ENCODE results near the gene GLB1L3. TPM values are rescaled to one million over a fixed set of nuclear protein-coding genes. Genes with fewer than 3 reads are reported as not detected.

The GLB1L3 gene
- total and polyA plus RNA-seq, 2 experiments from 2014 or later = 0.17 TPM; not detected in 1

DNA sequence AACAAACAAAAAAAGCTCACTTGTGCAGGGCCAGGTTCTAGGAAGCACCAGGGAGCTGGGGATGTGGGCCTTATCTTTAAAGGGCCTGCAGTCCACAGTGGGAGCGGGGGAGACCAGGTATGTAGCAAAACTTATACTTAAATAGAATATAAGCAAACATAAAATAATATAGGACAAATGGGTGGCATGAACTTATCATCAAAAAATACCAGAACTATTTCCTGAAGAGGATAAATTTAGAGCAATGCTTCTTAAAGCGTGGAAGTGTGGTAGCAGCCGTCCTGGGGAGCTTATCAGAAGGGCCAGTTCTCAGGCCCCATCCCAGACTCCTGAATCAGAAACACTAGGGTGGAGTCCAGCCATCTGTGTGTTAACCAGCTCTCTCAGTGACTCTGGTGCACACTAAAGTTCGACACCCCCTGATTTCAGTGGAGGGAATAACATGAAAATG is 42.4 kb upstream of the GLB1L3 start:
- Histone ChIP-seq H3K9me3 (ENCODE audit: low read depth) (no peaks in the 10 kb centered on the region), H3K27ac (no peak overlapping the region), H3K4me1 (ENCODE audit: insufficient read depth) (no peaks in the 10 kb centered on the region), H4K20me1 (ENCODE audit: insufficient read depth, poor library complexity, severe bottlenecking) (peaks cover 3% of the 10 kb centered on the region), H3K9me2 (replicated peaks; ENCODE audit: insufficient read depth) (no peaks in the 10 kb centered on the region), H3K27me3 (no peaks in the 10 kb centered on the region), H2AFZ (no peak overlapping the region), H3K36me3 (replicated peaks; ENCODE audit: insufficient read depth, low read depth) (no peaks in the 10 kb centered on the region), H3K79me2 (peaks cover 28% of the 10 kb centered on the region), H3K4me2 (no peak overlapping the region), H3K4me3 (no peak overlapping the region)
- WGBS (ENCODE audit: low lambda C conversion rate, missing lambda C conversion rate) = 92% methylated on average over 4 of the region's 4 CpGs
- no peak for TF ChIP-seq EZH2 (IDR thresholded peaks at IDR 0.05; ENCODE audit: borderline replicate concordance)
- TF ChIP-seq, protein P1, sequence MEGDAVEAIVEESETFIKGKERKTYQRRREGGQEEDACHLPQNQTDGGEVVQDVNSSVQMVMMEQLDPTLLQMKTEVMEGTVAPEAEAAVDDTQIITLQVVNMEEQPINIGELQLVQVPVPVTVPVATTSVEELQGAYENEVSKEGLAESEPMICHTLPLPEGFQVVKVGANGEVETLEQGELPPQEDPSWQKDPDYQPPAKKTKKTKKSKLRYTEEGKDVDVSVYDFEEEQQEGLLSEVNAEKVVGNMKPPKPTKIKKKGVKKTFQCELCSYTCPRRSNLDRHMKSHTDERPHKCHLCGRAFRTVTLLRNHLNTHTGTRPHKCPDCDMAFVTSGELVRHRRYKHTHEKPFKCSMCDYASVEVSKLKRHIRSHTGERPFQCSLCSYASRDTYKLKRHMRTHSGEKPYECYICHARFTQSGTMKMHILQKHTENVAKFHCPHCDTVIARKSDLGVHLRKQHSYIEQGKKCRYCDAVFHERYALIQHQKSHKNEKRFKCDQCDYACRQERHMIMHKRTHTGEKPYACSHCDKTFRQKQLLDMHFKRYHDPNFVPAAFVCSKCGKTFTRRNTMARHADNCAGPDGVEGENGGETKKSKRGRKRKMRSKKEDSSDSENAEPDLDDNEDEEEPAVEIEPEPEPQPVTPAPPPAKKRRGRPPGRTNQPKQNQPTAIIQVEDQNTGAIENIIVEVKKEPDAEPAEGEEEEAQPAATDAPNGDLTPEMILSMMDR (IDR thresholded peaks at IDR 0.05; ENCODE audit: poor library complexity) = no peak
- TF ChIP-seq EZH2phosphoT487 (IDR thresholded peaks at IDR 0.05; ENCODE audit: low read depth, severe bottlenecking, unreplicated experiment) = no peak
- no peak for DNase-seq (ENCODE audit: low spot score)

DNA sequence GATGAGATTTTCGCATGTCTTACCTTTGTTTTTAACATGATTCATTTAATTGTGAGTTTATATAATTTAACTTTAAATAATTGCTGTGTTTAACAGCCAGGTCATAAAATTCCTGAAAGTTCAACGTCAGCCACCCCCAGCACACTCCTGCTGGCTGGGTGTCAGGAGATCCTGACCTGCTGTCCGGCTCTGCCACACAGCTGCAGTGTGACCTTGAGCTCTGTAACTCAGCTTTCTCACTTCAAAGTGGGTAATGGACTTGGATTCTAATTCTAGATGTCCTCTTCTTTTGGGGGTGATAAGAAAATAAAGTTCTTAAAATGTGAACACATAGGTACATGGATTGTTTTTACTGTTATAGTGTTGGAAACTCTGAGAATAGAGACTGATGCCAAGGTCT is 40.8 kb upstream of the GLB1L3 start:
- Histone ChIP-seq H3K4me3 (no peak overlapping the region), H3K27me3 (no peaks in the 10 kb centered on the region), H3K4me2 (no peak overlapping the region), H2AFZ (no peak overlapping the region), H3K27ac (no peak overlapping the region), H3K36me3 (replicated peaks; ENCODE audit: insufficient read depth, low read depth) (no peaks in the 10 kb centered on the region), H4K20me1 (ENCODE audit: insufficient read depth, poor library complexity, severe bottlenecking) (no peaks in the 10 kb centered on the region), H3K9me3 (ENCODE audit: low read depth) (no peaks in the 10 kb centered on the region), H3K9me2 (replicated peaks; ENCODE audit: insufficient read depth) (no peaks in the 10 kb centered on the region), H3K4me1 (ENCODE audit: insufficient read depth) (no peaks in the 10 kb centered on the region), H3K79me2 (peaks cover 11% of the 10 kb centered on the region)
- DNase-seq (ENCODE audit: low spot score) = no peak
- TF ChIP-seq, protein P1 (IDR thresholded peaks at IDR 0.05; ENCODE audit: poor library complexity) = no peak
- TF ChIP-seq EZH2phosphoT487 (IDR thresholded peaks at IDR 0.05; ENCODE audit: low read depth, severe bottlenecking, unreplicated experiment) = no peak
- no peak for TF ChIP-seq EZH2 (IDR thresholded peaks at IDR 0.05; ENCODE audit: borderline replicate concordance)
- WGBS (ENCODE audit: low lambda C conversion rate, missing lambda C conversion rate) = 88% methylated on average over 3 of the region's 3 CpGs

DNA sequence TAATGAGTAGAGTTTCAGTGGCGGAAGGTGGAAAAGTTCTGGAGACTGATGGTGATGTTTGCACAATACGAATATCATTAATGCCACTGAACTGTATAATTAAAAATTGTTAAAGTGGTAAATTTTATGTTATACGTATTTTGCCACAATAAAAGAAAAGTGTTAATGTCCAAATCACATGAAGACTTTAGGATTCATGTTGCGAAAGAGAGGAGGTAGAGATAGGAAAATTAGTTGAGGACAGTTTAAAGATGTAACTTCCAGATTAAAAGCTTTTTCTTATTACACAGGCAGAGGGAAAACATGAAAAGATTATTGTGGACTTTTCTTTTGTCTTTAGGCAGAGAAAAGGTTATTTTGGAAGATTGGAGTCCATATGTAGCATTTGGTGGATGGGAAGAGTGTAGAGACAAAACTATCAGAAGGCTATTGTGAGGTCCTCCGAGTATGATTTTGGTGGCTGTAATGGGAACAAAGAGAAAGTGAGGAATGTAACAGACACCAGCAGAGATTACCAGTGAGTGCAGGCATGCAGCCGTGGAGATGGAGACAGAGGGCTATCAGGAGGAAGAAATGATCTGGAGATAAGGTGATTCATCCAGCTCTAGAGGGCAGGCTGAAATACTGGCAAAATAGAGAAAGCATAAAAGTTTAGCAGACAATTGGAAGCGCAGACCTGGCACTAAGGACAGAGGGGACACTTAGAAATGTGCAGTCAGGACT is 39.2 kb upstream of the GLB1L3 start:
- Histone ChIP-seq H3K27me3 (no peaks in the 10 kb centered on the region), H3K4me1 (ENCODE audit: insufficient read depth) (no peaks in the 10 kb centered on the region), H3K9me2 (replicated peaks; ENCODE audit: insufficient read depth) (no peaks in the 10 kb centered on the region), H3K4me3 (no peak overlapping the region), H3K9me3 (ENCODE audit: low read depth) (no peaks in the 10 kb centered on the region), H3K36me3 (replicated peaks; ENCODE audit: insufficient read depth, low read depth) (no peaks in the 10 kb centered on the region), H3K79me2 (peaks cover 6% of the 10 kb centered on the region), H4K20me1 (ENCODE audit: insufficient read depth, poor library complexity, severe bottlenecking) (no peaks in the 10 kb centered on the region), H3K27ac (no peak overlapping the region), H2AFZ (no peak overlapping the region), H3K4me2 (no peak overlapping the region)
- no peak for DNase-seq (ENCODE audit: low spot score)
- TF ChIP-seq EZH2 (IDR thresholded peaks at IDR 0.05; ENCODE audit: borderline replicate concordance) = no peak
- no peak for TF ChIP-seq EZH2phosphoT487 (IDR thresholded peaks at IDR 0.05; ENCODE audit: low read depth, severe bottlenecking, unreplicated experiment)
- TF ChIP-seq, protein P1 (IDR thresholded peaks at IDR 0.05; ENCODE audit: poor library complexity) = no peak
- 78% methylated on average over 7 of the region's 7 CpGs for WGBS (ENCODE audit: low lambda C conversion rate, missing lambda C conversion rate)

All from hepatocyte (in vitro differentiated cells).